Peyer's patch (tissue), 4 donors: ENCODE data around the gene EYA2.

Experiments
- POLR2A ChIP-seq, 2 donors: fragments of 450-650 bp; IDR thresholded peaks; one replicate each; pipeline ENCODE4 v1.5.1; 2017; ENCODE audit warnings: antibody characterized with exemption in 2 of 2, mild to moderate bottlenecking in 2 of 2, moderate library complexity in 2 of 2
- TF ChIP-seq, protein P1 (sequence below), 6 experiments: fragments of 450-650 bp in 4 of 6; fragments of 200-600 bp in 2 of 6; sonication (generic) in 1 of 6; IDR thresholded peaks; one replicate each; pipeline ENCODE4 v1.5.1; 2017 to 2019; ENCODE audit warnings: antibody characterized with exemption in 6 of 6, mild to moderate bottlenecking in 3 of 6, moderate library complexity in 1 of 6

- TF ChIP-seq POLR2A (IDR thresholded peaks at IDR 0.05): no peak
- TF ChIP-seq, protein P1, sequence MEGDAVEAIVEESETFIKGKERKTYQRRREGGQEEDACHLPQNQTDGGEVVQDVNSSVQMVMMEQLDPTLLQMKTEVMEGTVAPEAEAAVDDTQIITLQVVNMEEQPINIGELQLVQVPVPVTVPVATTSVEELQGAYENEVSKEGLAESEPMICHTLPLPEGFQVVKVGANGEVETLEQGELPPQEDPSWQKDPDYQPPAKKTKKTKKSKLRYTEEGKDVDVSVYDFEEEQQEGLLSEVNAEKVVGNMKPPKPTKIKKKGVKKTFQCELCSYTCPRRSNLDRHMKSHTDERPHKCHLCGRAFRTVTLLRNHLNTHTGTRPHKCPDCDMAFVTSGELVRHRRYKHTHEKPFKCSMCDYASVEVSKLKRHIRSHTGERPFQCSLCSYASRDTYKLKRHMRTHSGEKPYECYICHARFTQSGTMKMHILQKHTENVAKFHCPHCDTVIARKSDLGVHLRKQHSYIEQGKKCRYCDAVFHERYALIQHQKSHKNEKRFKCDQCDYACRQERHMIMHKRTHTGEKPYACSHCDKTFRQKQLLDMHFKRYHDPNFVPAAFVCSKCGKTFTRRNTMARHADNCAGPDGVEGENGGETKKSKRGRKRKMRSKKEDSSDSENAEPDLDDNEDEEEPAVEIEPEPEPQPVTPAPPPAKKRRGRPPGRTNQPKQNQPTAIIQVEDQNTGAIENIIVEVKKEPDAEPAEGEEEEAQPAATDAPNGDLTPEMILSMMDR (IDR thresholded peaks at IDR 0.05): peak in 5 of 6 experiments; percentile 23 to 64 (median 46)
Measured at GRCh38 chr20:47220161-47220582, 325.5 kb downstream of the EYA2 start.
